HEK293T (cell line): Measurements from ENCODE around the gene BTBD9.

Source experiments
- FOXA1 ChIP-seq: fragments of 450-650 bp; IDR thresholded peaks from 2 replicates; pipeline ENCODE4 v1.6.1; 2016; ENCODE audit warnings: mild to moderate bottlenecking
- HDGF ChIP-seq: fragments of 450-650 bp; IDR thresholded peaks from 2 replicates; pipeline ENCODE4 v1.6.1; 2017; ENCODE audit warnings: antibody characterized with exemption, borderline replicate concordance
- SP1 ChIP-seq: fragments of 450-650 bp; IDR thresholded peaks from 2 replicates; pipeline ENCODE4 v1.6.1; 2017
- SUZ12 ChIP-seq: fragments of 450-650 bp; IDR thresholded peaks from 2 replicates; pipeline ENCODE4 v1.6.1; 2016; ENCODE audit warnings: mild to moderate bottlenecking
- TARDBP ChIP-seq: fragments of 450-650 bp; IDR thresholded peaks from 2 replicates; pipeline ENCODE4 v1.6.1; 2016

DNA sequence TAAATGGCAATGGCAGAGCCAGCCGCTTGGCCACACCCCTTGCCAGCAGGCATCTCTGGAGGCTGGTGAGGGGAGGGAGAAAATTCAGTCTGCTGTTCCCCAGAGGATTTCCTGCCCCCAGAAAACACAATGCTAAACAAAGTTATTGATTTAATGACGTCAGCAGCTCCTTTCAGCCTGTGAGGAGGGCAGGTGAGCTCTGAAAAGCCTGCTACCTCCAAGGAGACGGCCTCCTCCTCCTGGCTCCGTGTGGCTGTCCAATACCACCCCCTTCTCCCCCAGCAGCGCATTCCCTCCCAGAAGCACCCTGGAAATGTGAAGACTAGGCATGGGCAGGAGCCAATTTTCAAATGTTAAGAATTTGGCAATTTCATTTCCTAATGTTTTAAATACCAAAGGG is 427.1 kb downstream of the BTBD9 start:
- no peak for TF ChIP-seq TARDBP
- no peak for TF ChIP-seq FOXA1
- TF ChIP-seq HDGF: no peak
- TF ChIP-seq SP1: no peak
- no peak for TF ChIP-seq SUZ12
